IMR-90 (cell line): ENCODE measurements around the gene BMP8A. TPM values are rescaled to one million over a fixed set of nuclear protein-coding genes. Genes with fewer than 3 reads are reported as not detected.
"Not testable (repeated sequence)": the region's sequence is repeated elsewhere in the genome, so short reads cannot be mapped to it uniquely, and the experiment has no call there.

ENCODE experiments used
- ATAC-seq: fragments of 200-7000 bp; cut with Tn5 transposase; 2 replicates; pipeline ENCODE4 v1.9.1; 2020; ENCODE audit warnings: low read depth, mild to moderate bottlenecking, moderate library complexity
- BruUV-seq: library from RNA; stranded (reverse); fragments of 400-500 nt; replicated peaks from 2 replicates; lab custom pipeline; 2021; lab: Mats Ljungman, UMichigan
- CTCF ChIA-PET: fragments of 300-600 bp; formaldehyde crosslinking; extraction: SDS; loops from one replicate; lab custom pipeline; 2021; ENCODE audit warnings: antibody characterized with exemption; lab: Yijun Ruan, JAX
- POLR2A ChIA-PET: fragments of 300-600 bp; sonication (Branson Sonifier 250); formaldehyde crosslinking; loops from one replicate; lab custom pipeline; 2022; ENCODE audit warnings: antibody characterized with exemption; ENCODE audit not compliant: unreplicated experiment; lab: Charles Lee
- DNase-seq: peaks from one replicate; pipeline ENCODE4 v3.0.0; 2013
- H2AFZ ChIP-seq: replicated peaks from 2 replicates; pipeline ENCODE3; 2013; ENCODE audit warnings: low read length, mild to moderate bottlenecking; ENCODE audit not compliant: poor library complexity
- H2AK5ac ChIP-seq: 2 replicates; pipeline ENCODE4 v1.6.1; 2013; ENCODE audit warnings: low read depth, low read length, inconsistent platforms
- H2AK9ac ChIP-seq: replicated peaks from 2 replicates; pipeline ENCODE3; 2013; ENCODE audit warnings: mild to moderate bottlenecking, low read depth, low read length, moderate library complexity; ENCODE audit not compliant: poor library complexity
- H2BK120ac ChIP-seq: 2 replicates; pipeline ENCODE4 v1.6.1; 2013; ENCODE audit warnings: low read depth, low read length, inconsistent platforms
- H2BK15ac ChIP-seq: 3 replicates; pipeline ENCODE4 v1.6.1; 2013; ENCODE audit warnings: low read depth, low read length, inconsistent platforms
- H2BK20ac ChIP-seq: 2 replicates; pipeline ENCODE4 v1.6.1; 2013; ENCODE audit warnings: low read depth, mild to moderate bottlenecking, inconsistent platforms, low read length, moderate library complexity
- H2BK5ac ChIP-seq: 2 replicates; pipeline ENCODE4 v1.6.1; 2013; ENCODE audit warnings: mild to moderate bottlenecking, low read depth, low read length, inconsistent platforms; ENCODE audit not compliant: poor library complexity, severe bottlenecking
- H3K14ac ChIP-seq: replicated peaks from 2 replicates; pipeline ENCODE4 v1.6.1; 2013; ENCODE audit warnings: low read depth, low read length, inconsistent platforms
- H3K18ac ChIP-seq: 2 replicates; pipeline ENCODE4 v1.6.1; 2013; ENCODE audit warnings: low read depth, low read length, control low read depth
- H3K23ac ChIP-seq: 2 replicates; pipeline ENCODE4 v1.6.1; 2013; ENCODE audit warnings: low read depth, low read length, inconsistent platforms
- H3K27ac ChIP-seq: 2 replicates; pipeline ENCODE4 v1.5.1; 2013; ENCODE audit warnings: mild to moderate bottlenecking, control low read depth, low read length; ENCODE audit not compliant: insufficient read depth
- H3K27me3 ChIP-seq: 2 replicates; pipeline ENCODE4 v1.6.1; 2013; ENCODE audit warnings: low read length; ENCODE audit not compliant: control insufficient read depth, insufficient read depth
- H3K36me3 ChIP-seq: 2 replicates; pipeline ENCODE4 v1.6.1; 2013; ENCODE audit warnings: low read length, mixed read lengths; ENCODE audit not compliant: control insufficient read depth, insufficient read depth
- H3K4ac ChIP-seq: 2 replicates; pipeline ENCODE4 v1.6.1; 2013; ENCODE audit warnings: low read depth, low read length, inconsistent platforms
- H3K4me1 ChIP-seq: 2 replicates; pipeline ENCODE4 v1.6.1; 2013; ENCODE audit warnings: low read length, mixed read lengths; ENCODE audit not compliant: control insufficient read depth, insufficient read depth
- H3K4me2 ChIP-seq: 2 replicates; pipeline ENCODE4 v1.6.1; 2013; ENCODE audit warnings: low read depth, mild to moderate bottlenecking, control low read depth, low read length, moderate library complexity
- H3K4me3 ChIP-seq: 2 replicates; pipeline ENCODE4 v1.5.1; 2013; ENCODE audit warnings: low read depth, mild to moderate bottlenecking, control low read depth, low read length, moderate library complexity; ENCODE audit not compliant: insufficient read depth
- H3K56ac ChIP-seq: 2 replicates; pipeline ENCODE4 v1.6.1; 2013; ENCODE audit warnings: low read length, inconsistent platforms; ENCODE audit not compliant: insufficient read depth; ENCODE audit errors: extremely low read depth
- H3K79me1 ChIP-seq, 2 experiments: 2 replicates each; pipeline ENCODE4 v1.6.1; 2013; ENCODE audit warnings: low read length in 2 of 2, inconsistent platforms in 1 of 2, low read depth in 1 of 2
- H3K9ac ChIP-seq: 2 replicates; pipeline ENCODE4 v1.6.1; 2013; ENCODE audit warnings: low read depth, low read length, control low read depth
- H3K9me1 ChIP-seq: 2 replicates; pipeline ENCODE4 v1.6.1; 2013; ENCODE audit warnings: low read length, inconsistent platforms; ENCODE audit not compliant: insufficient read depth
- H3K9me3 ChIP-seq: 2 replicates; pipeline ENCODE4 v1.6.1; 2013; ENCODE audit warnings: low read length; ENCODE audit not compliant: control insufficient read depth, insufficient read depth
- H4K20me1 ChIP-seq: 2 replicates; pipeline ENCODE4 v1.6.1; 2013; ENCODE audit warnings: low read length, inconsistent platforms; ENCODE audit not compliant: insufficient read depth
- H4K5ac ChIP-seq: 2 replicates; pipeline ENCODE4 v1.6.1; 2013; ENCODE audit warnings: mild to moderate bottlenecking, low read depth, low read length, control low read depth
- H4K8ac ChIP-seq, 2 experiments: 2 replicates each; pipeline ENCODE4 v1.6.1; 2013; ENCODE audit warnings: low read depth in 2 of 2, low read length in 2 of 2, control low read depth in 1 of 2, inconsistent platforms in 1 of 2
- H4K91ac ChIP-seq: 2 replicates; pipeline ENCODE4 v1.6.1; 2013; ENCODE audit warnings: low read depth, low read length, inconsistent platforms; ENCODE audit not compliant: insufficient read depth
- WGBS, 2 experiments: methylation state at CpG; one replicate each; pipeline versions ENCODE4 v1.1.5 to v1.1.7; 2013; ENCODE audit warnings: missing lambda C conversion rate in 2 of 2; ENCODE audit not compliant: insufficient read length in 1 of 2; ENCODE audit errors: extremely low coverage in 2 of 2; 5-methylcytosine and 5-hydroxymethylcytosine counted together
- dilution Hi-C: fragments of 300-500 bp; cut with HindIII; formaldehyde crosslinking; loops from one replicate; pipeline ENCODE4 v1.14.3; 2018; ENCODE audit warnings: low sequenced_read_pairs; ENCODE audit not compliant: unreplicated experiment
- in situ Hi-C: fragments of 300-500 bp; cut with MboI; formaldehyde crosslinking; loops from 3 replicates; pipeline ENCODE4 v1.14.3; 2019; ENCODE audit warnings: low sequenced_read_pairs, inconsistent platforms, mixed read lengths
- intact Hi-C: fragments of 100-400 bp; cut with micrococcal nuclease; formaldehyde crosslinking; loops from 2 replicates; pipeline ENCODE4 v1.10.0; 2022
- polyA plus RNA-seq, 3 experiments: library from polyadenylated mRNA; depleted of rRNA; stranded (reverse); fragments of >200 nt; gene quantifications; 2 replicates each; pipeline ENCODE4 v1.2.3, GENCODE V29; 2012; ENCODE audit warnings: low replicate concordance in 1 of 3
- total RNA-seq: library from RNA; depleted of rRNA; stranded (reverse); fragments of >200 nt; gene quantifications from 2 replicates; pipeline ENCODE4 v1.2.3, GENCODE V29; 2012

The BMP8A gene
- total and polyA plus RNA-seq, 2 of the 4 experiments (the other 2 are of a cell fraction), result not detected

DNA sequence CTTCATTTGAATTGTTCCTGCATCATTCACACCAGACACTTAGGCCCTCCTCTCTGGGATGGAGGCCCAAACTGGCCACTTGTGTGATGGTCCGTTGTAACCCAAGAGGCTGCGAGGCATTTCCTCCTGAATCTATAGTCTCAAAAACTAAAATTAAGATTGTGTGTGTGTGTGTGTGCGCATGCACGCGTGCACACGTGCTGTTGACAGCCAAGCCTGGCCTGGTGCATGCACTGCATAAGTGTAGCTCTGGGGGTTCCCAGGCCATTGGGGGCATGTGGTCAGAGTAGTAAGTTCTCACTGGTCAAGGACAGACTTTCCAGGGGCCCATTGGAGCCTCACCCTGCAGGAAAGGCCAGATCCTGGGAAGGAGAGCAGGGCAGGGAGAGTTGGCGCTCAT lies 26.5 kb downstream of the BMP8A start:
- no CpG with 5 or more reads among the region's 7 CpGs for WGBS, 2 experiments
- H2BK20ac ChIP-seq, H3K9me3 ChIP-seq, in situ Hi-C loops, CTCF ChIA-PET, H2AK9ac ChIP-seq, H4K5ac ChIP-seq, H3K79me1 ChIP-seq, H3K14ac ChIP-seq, H4K20me1 ChIP-seq, H2AK5ac ChIP-seq, H3K27ac ChIP-seq, H2BK5ac ChIP-seq, H3K4ac ChIP-seq, H3K4me1 ChIP-seq, H3K18ac ChIP-seq, H2BK15ac ChIP-seq, dilution Hi-C loops, DNase-seq, BruUV-seq, H3K36me3 ChIP-seq, H3K23ac ChIP-seq, POLR2A ChIA-PET, H2BK120ac ChIP-seq, ATAC-seq, H4K91ac ChIP-seq, H3K56ac ChIP-seq, H3K4me3 ChIP-seq, intact Hi-C loops, H2AFZ ChIP-seq, H3K4me2 ChIP-seq, H4K8ac ChIP-seq, H3K27me3 ChIP-seq, H3K9me1 ChIP-seq, H3K9ac ChIP-seq: not testable (repeated sequence)

DNA sequence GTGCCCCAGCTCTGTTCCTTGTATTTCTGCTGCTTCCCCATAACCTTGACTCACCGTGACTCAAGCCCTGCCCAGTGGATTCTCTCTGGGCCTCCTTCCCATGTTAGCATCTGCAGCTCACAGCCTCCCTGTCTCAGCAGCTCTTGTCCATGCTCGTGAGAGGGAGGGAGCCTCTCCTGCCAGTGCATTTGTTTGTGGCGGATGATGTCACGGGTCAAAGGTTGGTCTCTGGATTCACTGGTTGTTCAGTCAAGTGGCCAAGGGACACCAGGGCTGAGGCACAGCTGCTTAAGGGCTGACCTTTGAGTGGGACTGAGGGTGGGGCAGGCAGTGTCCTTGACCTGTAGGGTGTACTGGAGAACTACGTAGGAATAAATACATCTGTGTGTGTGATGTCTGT lies 27.9 kb downstream of the BMP8A start:
- H2BK20ac ChIP-seq, H3K9ac ChIP-seq, H3K4me1 ChIP-seq, dilution Hi-C loops, H2AK9ac ChIP-seq, H2AK5ac ChIP-seq, H3K79me1 ChIP-seq, H4K5ac ChIP-seq, H3K27ac ChIP-seq, H3K27me3 ChIP-seq, H2BK120ac ChIP-seq, H3K4ac ChIP-seq, H3K14ac ChIP-seq, H3K4me2 ChIP-seq, CTCF ChIA-PET, H4K8ac ChIP-seq, H4K20me1 ChIP-seq, in situ Hi-C loops, H3K56ac ChIP-seq, H3K36me3 ChIP-seq, H2BK5ac ChIP-seq, H3K9me3 ChIP-seq, H3K9me1 ChIP-seq, DNase-seq, H3K18ac ChIP-seq, BruUV-seq, H3K4me3 ChIP-seq, H2AFZ ChIP-seq, POLR2A ChIA-PET, H4K91ac ChIP-seq, H2BK15ac ChIP-seq, H3K23ac ChIP-seq, intact Hi-C loops: not testable (repeated sequence)
- no CpG with 5 or more reads among the region's 5 CpGs for WGBS, 2 experiments
- peak; percentile 58 for ATAC-seq
